Effector CD8-positive, alpha-beta T cell (primary cell): Measurements from ENCODE around the gene GAPVD1.
"Not testable (repeated sequence)": the region's sequence is repeated elsewhere in the genome, so short reads cannot be mapped to it uniquely, and the experiment has no call there.

ENCODE experiments used
- DNase-seq: peaks from one replicate; lab custom pipeline; 2025; lab: John Stamatoyannopoulos, UW
- total RNA-seq, 4 experiments: gene quantifications; one replicate each; lab custom pipeline; 2026; lab: John Stamatoyannopoulos, UW

GAPVD1 gene
- 128 to 190 (median 179) reads per million in 4 experiments for total RNA-seq

GRCh38 chr9:125261501-125262293 is at the start of gene GAPVD1:
Gene GAPVD1 (plus strand): TSS chr9:125261826. CDS start chr9:125298922, 37,096 bp downstream.
- peak; percentile 80 for DNase-seq

GRCh38 chr9:125214186-125214585 is 47.4 kb upstream of the GAPVD1 start:
- no peak for DNase-seq

- no peak for DNase-seq
These were observed 43.0 kb upstream of the GAPVD1 start for GRCh38 chr9:125218621-125219020.

- DNase-seq, result not testable (repeated sequence)
These were observed 36.8 kb upstream of the GAPVD1 start for GRCh38 chr9:125224858-125225257.

GRCh38 chr9:125227761-125228160 is 33.9 kb upstream of the GAPVD1 start:
- no peak for DNase-seq

GRCh38 chr9:125233678-125234077 is 27.9 kb upstream of the GAPVD1 start:
- no peak for DNase-seq

- DNase-seq, result not testable (repeated sequence)
These were observed 27.5 kb upstream of the GAPVD1 start for GRCh38 chr9:125234099-125234498.

- DNase-seq, result no peak
These were observed 25.7 kb upstream of the GAPVD1 start for GRCh38 chr9:125235804-125236519.

GRCh38 chr9:125236520-125237159 is 25.0 kb upstream of the GAPVD1 start:
- not testable (repeated sequence) for DNase-seq

GRCh38 chr9:125238127-125238914 is 23.3 kb upstream of the GAPVD1 start:
- DNase-seq, result no peak

- no peak for DNase-seq
These were observed 22.6 kb upstream of the GAPVD1 start for GRCh38 chr9:125238915-125239446.

- no peak for DNase-seq
These were observed 21.7 kb upstream of the GAPVD1 start for GRCh38 chr9:125239631-125240597.

- peak; percentile 30 for DNase-seq
These were observed 21.0 kb upstream of the GAPVD1 start for GRCh38 chr9:125240649-125240999.

GRCh38 chr9:125241000-125241862 is 20.4 kb upstream of the GAPVD1 start, which contains the start of gene HSPA5:
Gene HSPA5 (minus strand): TSS chr9:125241343. CDS start chr9:125241126, 217 bp downstream.
- peak; percentile 99 for DNase-seq

- DNase-seq, result no peak
These were observed 19.5 kb upstream of the GAPVD1 start for GRCh38 chr9:125241863-125242739.

- DNase-seq, result no peak
These were observed 17.8 kb upstream of the GAPVD1 start for GRCh38 chr9:125243792-125244260.

- DNase-seq, result no peak
These were observed 15.4 kb upstream of the GAPVD1 start for GRCh38 chr9:125246261-125246667.

GRCh38 chr9:125254231-125254630 is 7.4 kb upstream of the GAPVD1 start:
- no peak for DNase-seq
